Measurements from ENCODE around the gene PACSIN2. TPM values are rescaled to one million over a fixed set of nuclear protein-coding genes. Genes with fewer than 3 reads are reported as not detected.

PACSIN2 gene
- total RNA-seq, 1 experiment from 2014 or later = 70.5 TPM

- TF ChIP-seq ATF2 (CRISPR knock-in tag; IDR thresholded peaks at IDR 0.05; ENCODE audit: borderline replicate concordance, low read depth) (no peak), EMX1 (CRISPR knock-in tag; IDR thresholded peaks at IDR 0.05) (no peak), RELA (CRISPR knock-in tag; IDR thresholded peaks at IDR 0.05; ENCODE audit: borderline replicate concordance) (no peak), OVOL2 (CRISPR knock-in tag; IDR thresholded peaks at IDR 0.05; ENCODE audit: borderline replicate concordance) (no peak)
These were observed 105.4 kb downstream of the PACSIN2 start (continued) for GRCh38 chr22:42909363-42910058.

GRCh38 chr22:42908374-42908746 lies 106.6 kb downstream of the PACSIN2 start:
- Mint-ChIP-seq H3K27me3 (ENCODE audit: low read depth) (no peaks in the 10 kb centered on the region), H3K4me1 (peaks cover 12% of the 10 kb centered on the region)
- CTCF ChIA-PET = interaction anchor here (0.9 to 1.3 kb wide), 3 partner anchors 40 to 262 kb away, joined by 3 to 4 read pairs (median 3); no protein-coding TSS in a partner anchor

More at GRCh38 chr22:42908374-42908746, 106.6 kb downstream of the PACSIN2 start:
- POLR2A ChIA-PET = no interaction called here
- ATAC-seq = no peak
- Mint-ChIP-seq H3K27ac (peak overlapping the region; percentile 54; the same call in 1 of the 2 replicates), H3K4me3 (no peak overlapping the region), H3K9me3 (no peaks in the 10 kb centered on the region), H3K36me3 (peaks cover 9% of the 10 kb centered on the region; the same call in 1 of the 2 replicates)
- TF ChIP-seq HMGXB4 (CRISPR knock-in tag; IDR thresholded peaks at IDR 0.05) (no peak), E2F5 (CRISPR knock-in tag; IDR thresholded peaks at IDR 0.05) (no peak), USF2 (CRISPR knock-in tag; IDR thresholded peaks at IDR 0.05) (no peak), CREM (CRISPR knock-in tag; IDR thresholded peaks at IDR 0.05) (no peak), CREB1 (CRISPR knock-in tag; IDR thresholded peaks at IDR 0.05) (no peak), EMX1 (CRISPR knock-in tag; IDR thresholded peaks at IDR 0.05) (no peak), ELF4 (CRISPR knock-in tag; IDR thresholded peaks at IDR 0.05; ENCODE audit: low read depth) (no peak), FOXK1 (CRISPR knock-in tag; IDR thresholded peaks at IDR 0.05) (no peak), JUN (CRISPR knock-in tag; IDR thresholded peaks at IDR 0.05) (no peak), ZNF219 (CRISPR knock-in tag; IDR thresholded peaks at IDR 0.05; ENCODE audit: borderline replicate concordance) (no peak), IRF2 (CRISPR knock-in tag; IDR thresholded peaks at IDR 0.05; ENCODE audit: borderline replicate concordance, low read depth) (no peak), ATF3 (CRISPR knock-in tag; conservative IDR thresholded peaks at IDR 0.05) (no peak), PRDM15 (CRISPR knock-in tag; IDR thresholded peaks at IDR 0.05) (no peak)
- TF ChIP-seq, protein P1, sequence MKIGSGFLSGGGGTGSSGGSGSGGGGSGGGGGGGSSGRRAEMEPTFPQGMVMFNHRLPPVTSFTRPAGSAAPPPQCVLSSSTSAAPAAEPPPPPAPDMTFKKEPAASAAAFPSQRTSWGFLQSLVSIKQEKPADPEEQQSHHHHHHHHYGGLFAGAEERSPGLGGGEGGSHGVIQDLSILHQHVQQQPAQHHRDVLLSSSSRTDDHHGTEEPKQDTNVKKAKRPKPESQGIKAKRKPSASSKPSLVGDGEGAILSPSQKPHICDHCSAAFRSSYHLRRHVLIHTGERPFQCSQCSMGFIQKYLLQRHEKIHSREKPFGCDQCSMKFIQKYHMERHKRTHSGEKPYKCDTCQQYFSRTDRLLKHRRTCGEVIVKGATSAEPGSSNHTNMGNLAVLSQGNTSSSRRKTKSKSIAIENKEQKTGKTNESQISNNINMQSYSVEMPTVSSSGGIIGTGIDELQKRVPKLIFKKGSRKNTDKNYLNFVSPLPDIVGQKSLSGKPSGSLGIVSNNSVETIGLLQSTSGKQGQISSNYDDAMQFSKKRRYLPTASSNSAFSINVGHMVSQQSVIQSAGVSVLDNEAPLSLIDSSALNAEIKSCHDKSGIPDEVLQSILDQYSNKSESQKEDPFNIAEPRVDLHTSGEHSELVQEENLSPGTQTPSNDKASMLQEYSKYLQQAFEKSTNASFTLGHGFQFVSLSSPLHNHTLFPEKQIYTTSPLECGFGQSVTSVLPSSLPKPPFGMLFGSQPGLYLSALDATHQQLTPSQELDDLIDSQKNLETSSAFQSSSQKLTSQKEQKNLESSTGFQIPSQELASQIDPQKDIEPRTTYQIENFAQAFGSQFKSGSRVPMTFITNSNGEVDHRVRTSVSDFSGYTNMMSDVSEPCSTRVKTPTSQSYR (CRISPR knock-in tag; IDR thresholded peaks at IDR 0.05) = no peak
- no peak for DNase-seq (ENCODE audit: low spot score)
